HG03175 (cell line): ENCODE data around the gene FRMD7.

Source experiments
- ATAC-seq: cut with Tn5 transposase; IDR thresholded peaks from one replicate; pipeline ENCODE4 v1.9.1; 2021; ENCODE audit warnings: mild to moderate bottlenecking, moderate library complexity; ENCODE audit not compliant: unreplicated experiment

The FRMD7 gene

DNA sequence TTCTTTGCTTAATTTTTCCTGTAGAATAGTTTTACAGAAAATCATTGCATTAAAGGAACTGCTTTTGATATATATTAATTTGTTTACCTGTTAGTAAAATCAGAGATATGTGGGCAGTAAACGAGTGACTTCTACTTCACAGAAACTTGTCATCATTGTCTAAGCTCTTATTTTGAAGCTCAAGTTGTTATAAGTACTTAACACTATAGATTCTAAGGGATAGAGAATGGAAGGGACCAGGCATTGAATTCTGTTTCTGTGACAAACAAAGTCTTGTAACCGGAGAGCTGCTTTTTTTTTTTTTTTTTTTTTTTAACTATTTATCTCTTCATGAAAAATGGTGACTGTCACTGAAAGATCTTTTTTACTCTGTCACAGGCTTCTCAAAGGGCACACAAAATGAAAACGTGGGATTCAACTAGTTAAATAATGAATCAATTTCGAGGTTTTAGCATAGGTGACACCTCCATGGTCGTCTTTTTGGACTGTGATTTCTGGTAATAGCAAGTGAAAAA is 90.3 kb downstream of the FRMD7 start:
- ATAC-seq: no peak

GRCh38 chrX:132034648-132035047 is 93.2 kb downstream of the FRMD7 start:
- ATAC-seq: no peak

DNA sequence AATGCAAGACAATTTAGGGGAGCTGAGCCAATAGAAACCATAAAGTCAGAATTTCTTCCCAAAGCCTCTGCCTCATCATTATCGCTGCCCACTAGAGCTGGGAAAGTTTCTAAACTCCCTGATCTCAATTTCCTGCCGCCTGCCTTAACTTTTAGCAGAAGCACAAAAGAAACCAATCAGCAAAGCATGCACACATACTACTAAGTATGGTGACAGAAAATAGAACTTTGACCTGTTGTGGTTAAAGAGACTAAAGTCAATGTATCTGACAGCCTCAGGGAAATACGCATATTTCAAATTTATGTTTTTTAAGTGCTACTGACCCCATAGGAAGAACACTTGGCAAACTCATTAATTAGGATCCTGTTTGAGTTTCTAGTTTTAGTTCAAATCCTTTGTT is 94.7 kb downstream of the FRMD7 start:
- no peak for ATAC-seq

DNA sequence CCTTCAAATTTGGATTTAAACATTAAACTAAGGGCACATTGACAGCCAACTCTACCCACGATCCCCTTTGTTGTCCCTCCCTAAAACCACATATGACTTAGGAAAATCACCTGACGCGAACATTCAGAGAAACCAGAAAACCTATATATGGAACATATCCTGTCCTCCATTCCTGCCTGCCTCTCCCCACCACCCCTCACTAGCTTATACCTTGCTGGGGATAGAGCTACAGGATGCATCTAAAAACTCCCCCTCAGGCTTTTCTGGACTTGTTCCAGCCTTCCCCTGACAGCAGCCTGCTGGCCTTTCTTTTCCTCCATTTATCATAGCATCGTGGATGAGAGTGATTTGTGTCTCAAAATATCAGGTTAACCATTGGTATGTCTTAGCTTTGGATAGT is 96.0 kb downstream of the FRMD7 start:
- ATAC-seq: no peak

- ATAC-seq: no peak
These were observed 97.6 kb downstream of the FRMD7 start for GRCh38 chrX:132030264-132030663.
